SK-N-MC (cell line): Measurements from ENCODE around the gene XXYLT1.

Source experiments
- EZH2 ChIP-seq: fragments of 200-600 bp; sonication (generic); IDR thresholded peaks from one replicate; pipeline ENCODE4 v1.6.1; 2017; ENCODE audit warnings: antibody characterized with exemption
- POLR2AphosphoS5 ChIP-seq: IDR thresholded peaks from 2 replicates; pipeline ENCODE4 v1.6.1; 2012; ENCODE audit warnings: mild to moderate bottlenecking, low read depth, low read length, borderline replicate concordance

DNA sequence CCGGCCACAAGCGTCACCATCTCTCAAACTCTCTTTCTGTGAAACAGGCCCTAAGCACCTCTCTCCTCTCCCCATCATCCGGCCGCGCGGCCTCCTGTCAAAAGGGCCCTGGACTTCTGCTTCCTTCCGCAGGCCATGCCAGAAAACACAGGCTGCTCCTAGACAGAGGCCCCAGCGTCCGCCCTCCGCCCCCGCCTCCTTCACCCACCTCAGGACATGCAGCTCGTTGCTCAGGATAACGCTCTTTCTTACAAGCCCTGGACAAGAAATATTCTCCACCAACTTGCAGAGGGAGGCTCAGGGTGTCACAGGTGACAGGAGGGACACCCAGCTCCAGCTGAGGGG lies 212.0 kb downstream of the XXYLT1 start:
- TF ChIP-seq EZH2 (no peak), POLR2AphosphoS5 (no peak)
